ENCODE results near the gene SYNC.
"Not testable (repeated sequence)": the region's sequence is repeated elsewhere in the genome, so short reads cannot be mapped to it uniquely, and the experiment has no call there.

SYNC gene

DNA sequence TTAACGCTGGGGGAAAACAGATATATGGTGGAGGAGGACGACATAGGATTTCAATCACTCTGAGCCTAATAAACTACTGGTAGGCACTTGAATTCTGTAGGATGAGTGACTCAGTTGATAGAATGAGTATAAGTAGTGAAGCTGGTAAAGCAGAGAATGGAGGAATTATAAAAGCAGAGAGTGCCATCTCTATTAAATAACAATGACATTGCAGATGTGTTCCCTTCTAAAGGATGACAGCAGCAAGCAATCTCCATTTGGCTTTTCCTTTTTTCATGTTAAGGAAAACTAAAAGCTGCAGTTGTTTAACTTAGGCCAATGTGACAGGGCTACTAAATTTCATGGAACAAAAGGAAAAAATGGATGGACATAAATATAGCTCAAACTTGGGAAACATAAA lies 69.7 kb downstream of the SYNC start:
- peaks cover 8% of the 10 kb centered on the region; the same call in 1 of the 2 replicates for H3K36me3 ChIP-seq (replicated peaks; ENCODE audit: insufficient read depth, low read length)
- H3K9me2 ChIP-seq (replicated peaks; ENCODE audit: insufficient read depth, low read length): no peaks in the 10 kb centered on the region
- peaks cover 22% of the 10 kb centered on the region for H3F3A ChIP-seq (ENCODE audit: insufficient read depth, low read length)
- no peaks in the 10 kb centered on the region for H4K20me1 ChIP-seq (ENCODE audit: insufficient read depth, low read length)
- peaks cover 14% of the 10 kb centered on the region for H3K4me1 ChIP-seq (ENCODE audit: low read length)
- H3K27ac ChIP-seq (ENCODE audit: low read length): no peak overlapping the region
- no peak for DNase-seq
- H3K9me3 ChIP-seq (replicated peaks; ENCODE audit: insufficient read depth, low read length): no peaks in the 10 kb centered on the region
- H3K4me3 ChIP-seq (ENCODE audit: low read length): no peak overlapping the region
- no peak overlapping the region for H3K9ac ChIP-seq (ENCODE audit: low read length)
- no peak overlapping the region for H3K4me2 ChIP-seq (ENCODE audit: low read depth, low read length)
- no peak overlapping the region for H2AFZ ChIP-seq (ENCODE audit: low read length)
- H3K27me3 ChIP-seq (replicated peaks; ENCODE audit: insufficient read depth, low read length): no peaks in the 10 kb centered on the region
- peaks cover 82% of the 10 kb centered on the region for H3K79me2 ChIP-seq (ENCODE audit: low read length)
- TF ChIP-seq, protein P1, sequence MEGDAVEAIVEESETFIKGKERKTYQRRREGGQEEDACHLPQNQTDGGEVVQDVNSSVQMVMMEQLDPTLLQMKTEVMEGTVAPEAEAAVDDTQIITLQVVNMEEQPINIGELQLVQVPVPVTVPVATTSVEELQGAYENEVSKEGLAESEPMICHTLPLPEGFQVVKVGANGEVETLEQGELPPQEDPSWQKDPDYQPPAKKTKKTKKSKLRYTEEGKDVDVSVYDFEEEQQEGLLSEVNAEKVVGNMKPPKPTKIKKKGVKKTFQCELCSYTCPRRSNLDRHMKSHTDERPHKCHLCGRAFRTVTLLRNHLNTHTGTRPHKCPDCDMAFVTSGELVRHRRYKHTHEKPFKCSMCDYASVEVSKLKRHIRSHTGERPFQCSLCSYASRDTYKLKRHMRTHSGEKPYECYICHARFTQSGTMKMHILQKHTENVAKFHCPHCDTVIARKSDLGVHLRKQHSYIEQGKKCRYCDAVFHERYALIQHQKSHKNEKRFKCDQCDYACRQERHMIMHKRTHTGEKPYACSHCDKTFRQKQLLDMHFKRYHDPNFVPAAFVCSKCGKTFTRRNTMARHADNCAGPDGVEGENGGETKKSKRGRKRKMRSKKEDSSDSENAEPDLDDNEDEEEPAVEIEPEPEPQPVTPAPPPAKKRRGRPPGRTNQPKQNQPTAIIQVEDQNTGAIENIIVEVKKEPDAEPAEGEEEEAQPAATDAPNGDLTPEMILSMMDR (IDR thresholded peaks at IDR 0.05; ENCODE audit: low read length): no peak
- no peak for TF ChIP-seq EZH2 (optimal IDR thresholded peaks at IDR 0.05; ENCODE audit: low read depth, low read length)
- no peak for TF ChIP-seq EZH2phosphoT487 (IDR thresholded peaks at IDR 0.05; ENCODE audit: low read length)

DNA sequence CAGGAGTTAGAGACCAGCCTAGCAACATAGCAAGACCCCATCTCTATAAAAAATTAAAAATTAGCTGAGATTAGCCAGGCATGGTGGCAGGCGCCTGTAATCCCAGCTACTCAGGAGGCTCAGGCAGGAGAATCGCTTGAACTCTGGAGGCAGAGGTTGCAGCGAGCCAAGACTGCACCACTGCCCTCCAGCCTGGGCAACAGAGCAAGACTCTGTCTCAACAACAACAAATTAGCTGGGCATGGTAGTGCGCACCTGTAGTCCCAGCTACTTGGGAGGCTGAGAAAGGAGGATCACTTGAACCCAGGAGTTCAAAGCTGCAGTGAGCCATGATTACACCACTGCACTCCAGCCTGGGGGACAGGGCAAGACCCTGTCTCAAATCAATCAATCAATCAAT lies 72.4 kb downstream of the SYNC start:
- H3K9me3 ChIP-seq (replicated peaks; ENCODE audit: insufficient read depth, low read length); H3K27ac ChIP-seq (ENCODE audit: low read length); H4K20me1 ChIP-seq (ENCODE audit: insufficient read depth, low read length); DNase-seq; H3K27me3 ChIP-seq (replicated peaks; ENCODE audit: insufficient read depth, low read length); H3K9ac ChIP-seq (ENCODE audit: low read length); H3K4me3 ChIP-seq (ENCODE audit: low read length); H3K4me2 ChIP-seq (ENCODE audit: low read depth, low read length); H3K9me2 ChIP-seq (replicated peaks; ENCODE audit: insufficient read depth, low read length); H3K36me3 ChIP-seq (replicated peaks; ENCODE audit: insufficient read depth, low read length); H2AFZ ChIP-seq (ENCODE audit: low read length): not testable (repeated sequence)
- Histone ChIP-seq H3F3A (ENCODE audit: insufficient read depth, low read length) (peaks cover 38% of the 10 kb centered on the region), H3K4me1 (ENCODE audit: low read length) (peaks cover 33% of the 10 kb centered on the region), H3K79me2 (ENCODE audit: low read length) (peaks cover 75% of the 10 kb centered on the region)
